Psoas muscle (tissue), 8 donors: Measurements from ENCODE around the gene HSD3B7. TPM values are rescaled to one million over a fixed set of nuclear protein-coding genes. Genes with fewer than 3 reads are reported as not detected.

Experiments
- ATAC-seq, 4 donors: fragments of 200-7000 bp; cut with Tn5 transposase; one replicate each; pipeline ENCODE4 v1.9.1; 2020; ENCODE audit warnings: moderate library complexity in 3 of 4, mild to moderate bottlenecking in 2 of 4
- DNase-seq, 2 donors: peaks; one replicate each; pipeline ENCODE4 v3.0.0-alpha.2; 2020
- H3K27ac ChIP-seq: fragments of 200-600 bp; one replicate; pipeline ENCODE4 v1.8.0; 2022
- H3K27me3 ChIP-seq, 3 donors: fragments of 200-600 bp in 1 of 3; one replicate each; pipeline versions ENCODE4 v1.6.1 to v1.8.0; 2013 to 2022; ENCODE audit warnings: low read length in 2 of 3, mild to moderate bottlenecking in 2 of 3, moderate library complexity in 1 of 3; ENCODE audit not compliant: insufficient read depth in 3 of 3
- H3K36me3 ChIP-seq, 2 donors: fragments of 200-600 bp in 1 of 2; one replicate each; pipeline versions ENCODE4 v1.6.1 to v1.8.0; 2013 to 2022; ENCODE audit warnings: low read depth in 1 of 2, mild to moderate bottlenecking in 1 of 2, moderate library complexity in 1 of 2; ENCODE audit not compliant: insufficient read depth in 1 of 2
- H3K4me1 ChIP-seq: fragments of 200-600 bp; one replicate; pipeline ENCODE4 v1.8.0; 2022
- H3K4me3 ChIP-seq: fragments of 200-600 bp; one replicate; pipeline ENCODE4 v1.8.0; 2022; ENCODE audit warnings: mild to moderate bottlenecking
- H3K9me3 ChIP-seq: fragments of 200-600 bp; one replicate; pipeline ENCODE4 v1.8.0; 2022
- CTCF ChIP-seq: fragments of 200-600 bp; IDR thresholded peaks from one replicate; pipeline ENCODE4 v1.8.0; 2022; ENCODE audit warnings: antibody characterized with exemption
- whole genome bisulfite sequencing, 3 donors: extraction: QIAGEN DNeasy Blood & Tissue Kit; methylation state at CpG; one replicate each; pipeline versions ENCODE4 v1.1.6 to v1.1.7; 2013; 5-methylcytosine and 5-hydroxymethylcytosine counted together
- intact Hi-C, 2 donors: fragments of 100-400 bp; cut with DNase I; formaldehyde crosslinking; loops; one replicate each; pipeline versions ENCODE4 v1.11.0 to v1.14.2; 2022
- polyA plus RNA-seq, 3 donors: library from polyadenylated mRNA; stranded (reverse); fragments of 200-250 nt; gene quantifications; one replicate each; pipeline ENCODE4 v1.2.3, GENCODE V29; 2013
- total RNA-seq, 4 donors: library from RNA; stranded (reverse); fragmentation: NEBNext Ultra II Directional in 2 of 4; extraction: Animal tissue kit (Norgen Biotek cat#: 25700) in 2 of 4; gene quantifications; one replicate each; pipeline versions ENCODE4 v1.2.1 to v1.2.4, GENCODE V29; 2021 to 2023
- donor health status: healthy with polysubstance abuse.
- donor health status: DM: no; HTN: no; CAD: no; lungs with moderate emphysema.
- donor health status: Bipolar disorder and iron deficiency.
- donor health status: healthy.
- donor health status: DM: yes; HTN: yes; CAD: no.
- donor health status: DM: no; HTN: no; CAD: no.
- donor health status: DM: no; HTN: no; CAD: no.
- donor health status: DM: yes; HTN: yes; CAD: no.

Gene HSD3B7
- total and polyA plus RNA-seq, 7 donors, result 3.2 to 12.8 (median 4.9) TPM

- DNase-seq (no peak), ATAC-seq (no peak)
- WGBS, 3 donors, result 86 to 91% (median 87%) methylated on average over 4 of the region's 4 CpGs
- TF ChIP-seq CTCF, result no peak
- Histone ChIP-seq H3K4me3 (no peak overlapping the region), H3K27ac (peak overlapping the region; percentile 67), H3K4me1 (peaks cover 11% of the 10 kb centered on the region), H3K36me3 (peaks cover 0 to 23% of the 10 kb centered on the region in 2 donors), H3K27me3 (no peaks in the 10 kb centered on the region), H3K9me3 (no peaks in the 10 kb centered on the region)
- intact Hi-C loops, result no loop called here
Observed at GRCh38 chr16:30942426-30942806, 42.6 kb upstream of the HSD3B7 start.

GRCh38 chr16:30944352-30944751 is 40.7 kb upstream of the HSD3B7 start:
- no peak for TF ChIP-seq CTCF

GRCh38 chr16:30946671-30947540 is 38.1 kb upstream of the HSD3B7 start:
- 88 to 91% (median 89%) methylated on average over 37 to 38 of the region's 38 CpGs for WGBS, 3 donors
- H3K4me3 ChIP-seq, result no peak overlapping the region
- no peak for TF ChIP-seq CTCF
- intact Hi-C loops, result no loop called here
- peaks cover 19% of the 10 kb centered on the region for H3K4me1 ChIP-seq
- H3K27ac ChIP-seq, result no peak overlapping the region
- no peaks in the 10 kb centered on the region for H3K27me3 ChIP-seq
- ATAC-seq, result no peak
- no peak for DNase-seq
- no peaks in the 10 kb centered on the region for H3K9me3 ChIP-seq
- H3K36me3 ChIP-seq, result peaks cover 0 to 23% of the 10 kb centered on the region in 2 donors

More at GRCh38 chr16:30944352-30944751, 40.7 kb upstream of the HSD3B7 start:
- ATAC-seq, result no peak
- peaks cover 0 to 23% of the 10 kb centered on the region in 2 donors for H3K36me3 ChIP-seq
- no peak for DNase-seq
- H3K4me3 ChIP-seq, result no peak overlapping the region
- intact Hi-C loops, result no loop called here
- H3K9me3 ChIP-seq, result no peaks in the 10 kb centered on the region
- no peaks in the 10 kb centered on the region for H3K27me3 ChIP-seq
- H3K27ac ChIP-seq, result no peak overlapping the region
- H3K4me1 ChIP-seq, result peaks cover 11% of the 10 kb centered on the region

GRCh38 chr16:30947541-30947858 is 37.5 kb upstream of the HSD3B7 start:
- intact Hi-C loops, result no loop called here
- DNase-seq, result no peak
- no peak for TF ChIP-seq CTCF
- Histone ChIP-seq H3K36me3 (peaks cover 0 to 19% of the 10 kb centered on the region in 2 donors), H3K27ac (peak overlapping the region; percentile 16), H3K4me3 (no peak overlapping the region), H3K4me1 (peaks cover 14% of the 10 kb centered on the region), H3K9me3 (no peaks in the 10 kb centered on the region), H3K27me3 (no peaks in the 10 kb centered on the region)
- WGBS, 3 donors, result 82 to 92% (median 90%) methylated on average over 2 to 3 of the region's 3 CpGs
- ATAC-seq, result no peak
